IMR-90 (cell line): ENCODE measurements around the gene ME2. TPM values are rescaled to one million over a fixed set of nuclear protein-coding genes. Genes with fewer than 3 reads are reported as not detected.

ENCODE experiments used
- ATAC-seq: fragments of 200-7000 bp; cut with Tn5 transposase; 2 replicates; pipeline ENCODE4 v1.9.1; 2020; ENCODE audit warnings: low read depth, mild to moderate bottlenecking, moderate library complexity
- BruUV-seq: library from RNA; stranded (reverse); fragments of 400-500 nt; replicated peaks from 2 replicates; lab custom pipeline; 2021; lab: Mats Ljungman, UMichigan
- CTCF ChIA-PET: fragments of 300-600 bp; formaldehyde crosslinking; extraction: SDS; loops from one replicate; lab custom pipeline; 2021; ENCODE audit warnings: antibody characterized with exemption; lab: Yijun Ruan, JAX
- POLR2A ChIA-PET: fragments of 300-600 bp; sonication (Branson Sonifier 250); formaldehyde crosslinking; loops from one replicate; lab custom pipeline; 2022; ENCODE audit warnings: antibody characterized with exemption; ENCODE audit not compliant: unreplicated experiment; lab: Charles Lee
- DNase-seq: peaks from one replicate; pipeline ENCODE4 v3.0.0; 2013
- H2AFZ ChIP-seq: replicated peaks from 2 replicates; pipeline ENCODE3; 2013; ENCODE audit warnings: low read length, mild to moderate bottlenecking; ENCODE audit not compliant: poor library complexity
- H2AK5ac ChIP-seq: 2 replicates; pipeline ENCODE4 v1.6.1; 2013; ENCODE audit warnings: low read depth, low read length, inconsistent platforms
- H2AK9ac ChIP-seq: replicated peaks from 2 replicates; pipeline ENCODE3; 2013; ENCODE audit warnings: mild to moderate bottlenecking, low read depth, low read length, moderate library complexity; ENCODE audit not compliant: poor library complexity
- H2BK120ac ChIP-seq: 2 replicates; pipeline ENCODE4 v1.6.1; 2013; ENCODE audit warnings: low read depth, low read length, inconsistent platforms
- H2BK15ac ChIP-seq: 3 replicates; pipeline ENCODE4 v1.6.1; 2013; ENCODE audit warnings: low read depth, low read length, inconsistent platforms
- H2BK20ac ChIP-seq: 2 replicates; pipeline ENCODE4 v1.6.1; 2013; ENCODE audit warnings: low read depth, mild to moderate bottlenecking, inconsistent platforms, low read length, moderate library complexity
- H2BK5ac ChIP-seq: 2 replicates; pipeline ENCODE4 v1.6.1; 2013; ENCODE audit warnings: mild to moderate bottlenecking, low read depth, low read length, inconsistent platforms; ENCODE audit not compliant: poor library complexity, severe bottlenecking
- H3K14ac ChIP-seq: replicated peaks from 2 replicates; pipeline ENCODE4 v1.6.1; 2013; ENCODE audit warnings: low read depth, low read length, inconsistent platforms
- H3K18ac ChIP-seq: 2 replicates; pipeline ENCODE4 v1.6.1; 2013; ENCODE audit warnings: low read depth, low read length, control low read depth
- H3K23ac ChIP-seq: 2 replicates; pipeline ENCODE4 v1.6.1; 2013; ENCODE audit warnings: low read depth, low read length, inconsistent platforms
- H3K27ac ChIP-seq: 2 replicates; pipeline ENCODE4 v1.5.1; 2013; ENCODE audit warnings: mild to moderate bottlenecking, control low read depth, low read length; ENCODE audit not compliant: insufficient read depth
- H3K27me3 ChIP-seq: 2 replicates; pipeline ENCODE4 v1.6.1; 2013; ENCODE audit warnings: low read length; ENCODE audit not compliant: control insufficient read depth, insufficient read depth
- H3K36me3 ChIP-seq: 2 replicates; pipeline ENCODE4 v1.6.1; 2013; ENCODE audit warnings: low read length, mixed read lengths; ENCODE audit not compliant: control insufficient read depth, insufficient read depth
- H3K4ac ChIP-seq: 2 replicates; pipeline ENCODE4 v1.6.1; 2013; ENCODE audit warnings: low read depth, low read length, inconsistent platforms
- H3K4me1 ChIP-seq: 2 replicates; pipeline ENCODE4 v1.6.1; 2013; ENCODE audit warnings: low read length, mixed read lengths; ENCODE audit not compliant: control insufficient read depth, insufficient read depth
- H3K4me2 ChIP-seq: 2 replicates; pipeline ENCODE4 v1.6.1; 2013; ENCODE audit warnings: low read depth, mild to moderate bottlenecking, control low read depth, low read length, moderate library complexity
- H3K4me3 ChIP-seq: 2 replicates; pipeline ENCODE4 v1.5.1; 2013; ENCODE audit warnings: low read depth, mild to moderate bottlenecking, control low read depth, low read length, moderate library complexity; ENCODE audit not compliant: insufficient read depth
- H3K56ac ChIP-seq: 2 replicates; pipeline ENCODE4 v1.6.1; 2013; ENCODE audit warnings: low read length, inconsistent platforms; ENCODE audit not compliant: insufficient read depth; ENCODE audit errors: extremely low read depth
- H3K79me1 ChIP-seq, 2 experiments: 2 replicates each; pipeline ENCODE4 v1.6.1; 2013; ENCODE audit warnings: low read length in 2 of 2, inconsistent platforms in 1 of 2, low read depth in 1 of 2
- H3K9ac ChIP-seq: 2 replicates; pipeline ENCODE4 v1.6.1; 2013; ENCODE audit warnings: low read depth, low read length, control low read depth
- H3K9me1 ChIP-seq: 2 replicates; pipeline ENCODE4 v1.6.1; 2013; ENCODE audit warnings: low read length, inconsistent platforms; ENCODE audit not compliant: insufficient read depth
- H3K9me3 ChIP-seq: 2 replicates; pipeline ENCODE4 v1.6.1; 2013; ENCODE audit warnings: low read length; ENCODE audit not compliant: control insufficient read depth, insufficient read depth
- H4K20me1 ChIP-seq: 2 replicates; pipeline ENCODE4 v1.6.1; 2013; ENCODE audit warnings: low read length, inconsistent platforms; ENCODE audit not compliant: insufficient read depth
- H4K5ac ChIP-seq: 2 replicates; pipeline ENCODE4 v1.6.1; 2013; ENCODE audit warnings: mild to moderate bottlenecking, low read depth, low read length, control low read depth
- H4K8ac ChIP-seq, 2 experiments: 2 replicates each; pipeline ENCODE4 v1.6.1; 2013; ENCODE audit warnings: low read depth in 2 of 2, low read length in 2 of 2, control low read depth in 1 of 2, inconsistent platforms in 1 of 2
- H4K91ac ChIP-seq: 2 replicates; pipeline ENCODE4 v1.6.1; 2013; ENCODE audit warnings: low read depth, low read length, inconsistent platforms; ENCODE audit not compliant: insufficient read depth
- BHLHE40 ChIP-seq: fragments of 150-350 bp; IDR thresholded peaks from 2 replicates; pipeline ENCODE4 v1.6.1; 2016; ENCODE audit warnings: mild to moderate bottlenecking, low read depth, low read length
- CEBPB ChIP-seq: IDR thresholded peaks from 2 replicates; pipeline ENCODE4 v1.6.1; 2012; ENCODE audit warnings: low read depth, low read length, improper control_type of control experiment
- CHD1 ChIP-seq: IDR thresholded peaks from 2 replicates; pipeline ENCODE4 v1.6.1; 2012; ENCODE audit warnings: low read depth, low read length, improper control_type of control experiment
- MAFK ChIP-seq: IDR thresholded peaks from 2 replicates; pipeline ENCODE4 v1.6.1; 2012; ENCODE audit warnings: low read depth, low read length, improper control_type of control experiment
- MAZ ChIP-seq: IDR thresholded peaks from 2 replicates; pipeline ENCODE4 v1.6.1; 2012; ENCODE audit warnings: low read depth, mild to moderate bottlenecking, low read length, improper control_type of control experiment, moderate library complexity, borderline replicate concordance
- MXI1 ChIP-seq: IDR thresholded peaks from 2 replicates; pipeline ENCODE4 v1.6.1; 2012; ENCODE audit warnings: low read depth, mild to moderate bottlenecking, low read length, moderate library complexity, borderline replicate concordance
- POLR2A ChIP-seq: IDR thresholded peaks from 2 replicates; pipeline ENCODE4 v1.6.1; 2012; ENCODE audit warnings: mild to moderate bottlenecking, low read depth, low read length
- RAD21 ChIP-seq: IDR thresholded peaks from 2 replicates; pipeline ENCODE4 v1.6.1; 2012; ENCODE audit warnings: low read length, improper control_type of control experiment
- RFX5 ChIP-seq: IDR thresholded peaks from 2 replicates; pipeline ENCODE4 v1.8.0; 2012; ENCODE audit warnings: low read depth, mild to moderate bottlenecking, low read length, moderate library complexity
- SMC3 ChIP-seq: fragments of 150-350 bp; IDR thresholded peaks from 2 replicates; pipeline ENCODE4 v1.6.1; 2016; ENCODE audit warnings: low read depth, mild to moderate bottlenecking, antibody characterized with exemption, low read length, moderate library complexity
- WGBS, 2 experiments: methylation state at CpG; one replicate each; pipeline versions ENCODE4 v1.1.5 to v1.1.7; 2013; ENCODE audit warnings: missing lambda C conversion rate in 2 of 2; ENCODE audit not compliant: insufficient read length in 1 of 2; ENCODE audit errors: extremely low coverage in 2 of 2; 5-methylcytosine and 5-hydroxymethylcytosine counted together
- dilution Hi-C: fragments of 300-500 bp; cut with HindIII; formaldehyde crosslinking; loops from one replicate; pipeline ENCODE4 v1.14.3; 2018; ENCODE audit warnings: low sequenced_read_pairs; ENCODE audit not compliant: unreplicated experiment
- in situ Hi-C: fragments of 300-500 bp; cut with MboI; formaldehyde crosslinking; loops from 3 replicates; pipeline ENCODE4 v1.14.3; 2019; ENCODE audit warnings: low sequenced_read_pairs, inconsistent platforms, mixed read lengths
- intact Hi-C: fragments of 100-400 bp; cut with micrococcal nuclease; formaldehyde crosslinking; loops from 2 replicates; pipeline ENCODE4 v1.10.0; 2022
- polyA plus RNA-seq, 3 experiments: library from polyadenylated mRNA; depleted of rRNA; stranded (reverse); fragments of >200 nt; gene quantifications; 2 replicates each; pipeline ENCODE4 v1.2.3, GENCODE V29; 2012; ENCODE audit warnings: low replicate concordance in 1 of 3
- total RNA-seq: library from RNA; depleted of rRNA; stranded (reverse); fragments of >200 nt; gene quantifications from 2 replicates; pipeline ENCODE4 v1.2.3, GENCODE V29; 2012
- TF ChIP-seq, protein P1 (sequence below): fragments of 150-350 bp; IDR thresholded peaks from 2 replicates; pipeline ENCODE4 v1.6.1; 2016; ENCODE audit warnings: low read depth, mild to moderate bottlenecking, low read length, moderate library complexity, borderline replicate concordance

ME2 gene
- total and polyA plus RNA-seq, 2 of the 4 experiments (the other 2 are of a cell fraction): 29.7 to 32.6 TPM

DNA sequence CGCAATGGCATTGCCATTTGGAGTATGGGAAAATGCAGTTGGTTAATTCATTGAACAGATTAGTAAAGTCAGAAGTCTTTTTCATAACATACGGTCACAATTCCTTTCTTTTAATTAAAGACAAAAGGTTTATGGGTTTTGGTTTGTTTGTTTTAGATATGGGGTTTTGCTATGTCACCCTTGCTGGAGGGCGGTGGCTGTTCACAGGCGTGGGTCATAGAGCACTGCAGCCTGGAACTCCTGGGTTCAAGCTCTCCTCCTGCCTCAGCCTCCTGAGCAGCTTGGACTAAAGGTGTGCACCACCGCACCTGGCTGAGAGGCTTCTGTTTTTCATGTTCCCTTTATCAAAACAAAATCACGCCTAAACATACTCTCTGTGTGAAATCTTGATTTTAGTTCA is 70.3 kb downstream of the ME2 start:
- no peaks in the 10 kb centered on the region for H3K79me1 ChIP-seq
- ATAC-seq: no peak
- H4K5ac ChIP-seq: no peak overlapping the region
- H3K27me3 ChIP-seq: no peaks in the 10 kb centered on the region
- 80% methylated on average over 1 of the region's 6 CpGs; no CpG with 5 or more reads in 1 of the 2 experiments for WGBS, 2 experiments
- H3K23ac ChIP-seq: no peak overlapping the region
- 0 out of 2 replicates have a peak, but pooled peaks cover 3% of the 10 kb centered on the region for H3K36me3 ChIP-seq
- no peak overlapping the region for H3K18ac ChIP-seq
- no TSS peak for BruUV-seq
- intact Hi-C loops: no loop called here
- DNase-seq: no peak
- H2BK15ac ChIP-seq: no peak overlapping the region
- H3K56ac ChIP-seq: no peak overlapping the region
- no peak for TF ChIP-seq SMC3
- TF ChIP-seq MAZ: no peak
- no peak for TF ChIP-seq RAD21
- no peak for TF ChIP-seq CHD1
- TF ChIP-seq MXI1: no peak
- TF ChIP-seq POLR2A: no peak
- TF ChIP-seq RFX5: no peak
- TF ChIP-seq CEBPB: no peak
- TF ChIP-seq, protein P1, sequence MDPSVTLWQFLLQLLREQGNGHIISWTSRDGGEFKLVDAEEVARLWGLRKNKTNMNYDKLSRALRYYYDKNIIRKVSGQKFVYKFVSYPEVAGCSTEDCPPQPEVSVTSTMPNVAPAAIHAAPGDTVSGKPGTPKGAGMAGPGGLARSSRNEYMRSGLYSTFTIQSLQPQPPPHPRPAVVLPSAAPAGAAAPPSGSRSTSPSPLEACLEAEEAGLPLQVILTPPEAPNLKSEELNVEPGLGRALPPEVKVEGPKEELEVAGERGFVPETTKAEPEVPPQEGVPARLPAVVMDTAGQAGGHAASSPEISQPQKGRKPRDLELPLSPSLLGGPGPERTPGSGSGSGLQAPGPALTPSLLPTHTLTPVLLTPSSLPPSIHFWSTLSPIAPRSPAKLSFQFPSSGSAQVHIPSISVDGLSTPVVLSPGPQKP: no peak
- no peak for TF ChIP-seq BHLHE40
- no peak for TF ChIP-seq MAFK
- no peak overlapping the region for H2AK9ac ChIP-seq
- no peak overlapping the region for H2AFZ ChIP-seq
- no peak overlapping the region for H2AK5ac ChIP-seq
- no peak overlapping the region for H2BK5ac ChIP-seq
- H3K9me1 ChIP-seq: no peaks in the 10 kb centered on the region
- H3K4me3 ChIP-seq: no peak overlapping the region
- H4K91ac ChIP-seq: no peak overlapping the region
- no peak overlapping the region for H3K27ac ChIP-seq
- no peak overlapping the region for H3K14ac ChIP-seq
- H3K9me3 ChIP-seq: no peaks in the 10 kb centered on the region
- H3K4ac ChIP-seq: no peak overlapping the region
- ChIA-PET POLR2A (no interaction called here), CTCF (interaction anchor here (0.7 kb wide), 1 partner anchor 1514 kb away, joined by 4 read pairs; no protein-coding TSS in a partner anchor)
- no peak overlapping the region for H3K9ac ChIP-seq
- dilution Hi-C loops: no loop called here
- H3K4me1 ChIP-seq: peaks cover 2% of the 10 kb centered on the region; the same call in 1 of the 2 replicates
- no peak overlapping the region for H3K4me2 ChIP-seq
- H2BK20ac ChIP-seq: no peak overlapping the region
- H4K20me1 ChIP-seq: no peaks in the 10 kb centered on the region
- H4K8ac ChIP-seq: no peak overlapping the region
- no peak overlapping the region for H2BK120ac ChIP-seq
- in situ Hi-C loops: no loop called here
